Peyer's patch (tissue), 4 donors: ENCODE measurements around the gene RAP2A.

Experiments used
- POLR2A ChIP-seq, 2 donors: fragments of 450-650 bp; IDR thresholded peaks; one replicate each; pipeline ENCODE4 v1.5.1; 2017; ENCODE audit warnings: antibody characterized with exemption in 2 of 2, mild to moderate bottlenecking in 2 of 2, moderate library complexity in 2 of 2
- TF ChIP-seq, protein P1 (sequence below), 6 experiments: fragments of 450-650 bp in 4 of 6; fragments of 200-600 bp in 2 of 6; sonication (generic) in 1 of 6; IDR thresholded peaks; one replicate each; pipeline ENCODE4 v1.5.1; 2017 to 2019; ENCODE audit warnings: antibody characterized with exemption in 6 of 6, mild to moderate bottlenecking in 3 of 6, moderate library complexity in 1 of 6

DNA sequence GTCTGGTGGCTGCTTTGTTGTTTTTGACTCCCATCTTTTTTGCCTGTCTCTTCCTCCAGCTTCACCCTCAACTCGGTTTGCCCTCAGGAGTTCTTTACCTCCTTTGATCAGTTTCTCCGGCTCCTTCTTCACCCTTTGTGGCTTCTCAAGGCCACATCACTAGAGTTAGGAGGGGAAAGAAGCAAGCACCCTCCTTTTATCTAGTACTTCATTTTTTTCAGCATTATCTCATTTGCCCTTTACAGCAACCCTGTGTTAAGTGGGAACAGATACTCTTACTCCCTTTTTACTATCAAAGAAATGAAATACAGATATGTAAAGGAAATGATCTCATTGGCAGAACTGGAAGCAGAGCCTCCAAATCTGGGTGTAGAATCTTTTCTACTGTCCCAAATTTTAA, 26.9 kb downstream of the RAP2A start:
- TF ChIP-seq, protein P1, sequence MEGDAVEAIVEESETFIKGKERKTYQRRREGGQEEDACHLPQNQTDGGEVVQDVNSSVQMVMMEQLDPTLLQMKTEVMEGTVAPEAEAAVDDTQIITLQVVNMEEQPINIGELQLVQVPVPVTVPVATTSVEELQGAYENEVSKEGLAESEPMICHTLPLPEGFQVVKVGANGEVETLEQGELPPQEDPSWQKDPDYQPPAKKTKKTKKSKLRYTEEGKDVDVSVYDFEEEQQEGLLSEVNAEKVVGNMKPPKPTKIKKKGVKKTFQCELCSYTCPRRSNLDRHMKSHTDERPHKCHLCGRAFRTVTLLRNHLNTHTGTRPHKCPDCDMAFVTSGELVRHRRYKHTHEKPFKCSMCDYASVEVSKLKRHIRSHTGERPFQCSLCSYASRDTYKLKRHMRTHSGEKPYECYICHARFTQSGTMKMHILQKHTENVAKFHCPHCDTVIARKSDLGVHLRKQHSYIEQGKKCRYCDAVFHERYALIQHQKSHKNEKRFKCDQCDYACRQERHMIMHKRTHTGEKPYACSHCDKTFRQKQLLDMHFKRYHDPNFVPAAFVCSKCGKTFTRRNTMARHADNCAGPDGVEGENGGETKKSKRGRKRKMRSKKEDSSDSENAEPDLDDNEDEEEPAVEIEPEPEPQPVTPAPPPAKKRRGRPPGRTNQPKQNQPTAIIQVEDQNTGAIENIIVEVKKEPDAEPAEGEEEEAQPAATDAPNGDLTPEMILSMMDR (IDR thresholded peaks at IDR 0.05), result no peak
- TF ChIP-seq POLR2A (IDR thresholded peaks at IDR 0.05), result no peak
